Measurements from ENCODE around the gene LEF1. TPM values are rescaled to one million over a fixed set of nuclear protein-coding genes. Genes with fewer than 3 reads are reported as not detected.

LEF1 gene
- total and polyA plus RNA-seq, 12 donors = 0.22 to 4.6 (median 0.76) TPM; not detected in 1

GRCh38 chr4:108110450-108110849 lies 58.3 kb downstream of the LEF1 start:
- no peaks in the 10 kb centered on the region for H3K36me3 ChIP-seq
- H3K9me3 ChIP-seq = no peaks in the 10 kb centered on the region
- intact Hi-C loops (cut with DNase I) = no loop called here
- no peak overlapping the region for H3K4me3 ChIP-seq
- no peak for ATAC-seq
- peaks cover 0 to 25% (median 0%) of the 10 kb centered on the region in 9 donors for H3K4me1 ChIP-seq
- TF ChIP-seq CTCF (IDR thresholded peaks at IDR 0.05) = no peak
- H3K27me3 ChIP-seq = peaks cover 0 to 17% (median 0%) of the 10 kb centered on the region in 7 donors
- no peak overlapping the region for H3K27ac ChIP-seq
- no peak for DNase-seq
- 74 to 75% methylated on average over 5 of the region's 5 CpGs for WGBS, 2 donors

- peaks cover 0 to 22% (median 0%) of the 10 kb centered on the region in 9 donors for H3K4me1 ChIP-seq
- peaks cover 0 to 17% (median 0%) of the 10 kb centered on the region in 7 donors for H3K27me3 ChIP-seq
- no peak for TF ChIP-seq CTCF (IDR thresholded peaks at IDR 0.05)
- DNase-seq (no peak), ATAC-seq (no peak)
- no peaks in the 10 kb centered on the region for H3K9me3 ChIP-seq
- intact Hi-C loops (cut with DNase I) = no loop called here
- no peaks in the 10 kb centered on the region for H3K36me3 ChIP-seq
- no peak overlapping the region for H3K4me3 ChIP-seq
- H3K27ac ChIP-seq = no peak overlapping the region
- 79 to 83% methylated on average over 2 of the region's 2 CpGs for WGBS, 2 donors
These were observed 58.7 kb downstream of the LEF1 start for GRCh38 chr4:108109997-108110416.

- no peak for TF ChIP-seq CTCF (IDR thresholded peaks at IDR 0.05)
- Histone ChIP-seq H3K9me3 (no peaks in the 10 kb centered on the region), H3K27me3 (peaks cover 0 to 20% (median 0%) of the 10 kb centered on the region in 7 donors), H3K36me3 (no peaks in the 10 kb centered on the region), H3K27ac (no peak overlapping the region), H3K4me1 (peaks cover 0 to 22% (median 0%) of the 10 kb centered on the region in 9 donors), H3K4me3 (no peak overlapping the region)
- 90 to 91% methylated on average over 4 of the region's 4 CpGs for WGBS, 2 donors
- DNase-seq (no peak), ATAC-seq (no peak)
- intact Hi-C loops (cut with DNase I) = no loop called here
These were observed 59.6 kb downstream of the LEF1 start for GRCh38 chr4:108109111-108109510.

GRCh38 chr4:108107729-108108382 lies 60.9 kb downstream of the LEF1 start:
- intact Hi-C loops (cut with DNase I) = no loop called here
- no peak for ATAC-seq
- H3K27ac ChIP-seq = peak overlapping the region in 1 of 10 donors; percentile 32
- TF ChIP-seq CTCF (IDR thresholded peaks at IDR 0.05) = no peak
- WGBS, 2 donors = 88% methylated on average over 6 of the region's 6 CpGs
- H3K36me3 ChIP-seq = no peaks in the 10 kb centered on the region
- H3K27me3 ChIP-seq = peaks cover 0 to 18% (median 0%) of the 10 kb centered on the region in 7 donors
- DNase-seq = no peak
- no peaks in the 10 kb centered on the region for H3K9me3 ChIP-seq
- no peak overlapping the region for H3K4me3 ChIP-seq
- H3K4me1 ChIP-seq = peaks cover 0 to 19% (median 0%) of the 10 kb centered on the region in 9 donors

Measured in heart right ventricle (tissue), 16 donors.